H1 (cell line): Measurements from ENCODE around the gene FSTL4. TPM values are rescaled to one million over a fixed set of nuclear protein-coding genes. Genes with fewer than 3 reads are reported as not detected.

ENCODE experiments used
- CTCF ChIA-PET: fragments of 300-600 bp; sonication (Branson Sonifier 250); formaldehyde crosslinking; loops from one replicate; lab custom pipeline; 2021; ENCODE audit not compliant: partially characterized antibody; lab: Charles Lee
- POLR2A ChIA-PET: fragments of 300-600 bp; sonication (Branson Sonifier 250); formaldehyde crosslinking; loops from one replicate; lab custom pipeline; 2021; ENCODE audit warnings: inconsistent platforms; ENCODE audit not compliant: partially characterized antibody; lab: Charles Lee
- DNase-seq, 2 experiments: peaks; one replicate each; pipeline versions ENCODE4 v3.0.0 to v3.0.0-alpha.2; 2010 to 2022; ENCODE audit warnings: low spot score in 2 of 2, low read depth in 1 of 2, mixed read lengths in 1 of 2
- FAIRE-seq: peaks from 2 replicates; lab custom pipeline; 2011; peaks lifted over from hg19 to GRCh38; lab: Jason Lieb, UNC
- H2AFZ ChIP-seq: 2 replicates; pipeline ENCODE4 v1.8.1; 2012; ENCODE audit warnings: low read length, inconsistent platforms
- H2AK5ac ChIP-seq: 2 replicates; pipeline ENCODE4 v1.6.1; 2013; ENCODE audit warnings: low read depth, low read length
- H2BK120ac ChIP-seq: replicated peaks from 2 replicates; pipeline ENCODE3; 2013; ENCODE audit warnings: low read depth, low read length, inconsistent platforms
- H2BK12ac ChIP-seq: 2 replicates; pipeline ENCODE4 v1.6.1; 2013; ENCODE audit warnings: low read depth, low read length
- H2BK15ac ChIP-seq: 2 replicates; pipeline ENCODE4 v1.6.1; 2013; ENCODE audit warnings: low read length
- H2BK20ac ChIP-seq: 2 replicates; pipeline ENCODE4 v1.6.1; 2013; ENCODE audit warnings: low read length
- H2BK5ac ChIP-seq: 2 replicates; pipeline ENCODE4 v1.6.1; 2013; ENCODE audit warnings: low read depth, low read length
- H3K14ac ChIP-seq: 2 replicates; pipeline ENCODE4 v1.6.1; 2013; ENCODE audit warnings: inconsistent platforms; ENCODE audit not compliant: insufficient read length
- H3K18ac ChIP-seq: 2 replicates; pipeline ENCODE4 v1.6.1; 2013; ENCODE audit warnings: low read length; ENCODE audit errors: extremely low read depth
- H3K23ac ChIP-seq: 2 replicates; pipeline ENCODE4 v1.6.1; 2013; ENCODE audit warnings: inconsistent platforms; ENCODE audit not compliant: insufficient read length
- H3K23me2 ChIP-seq: 2 replicates; pipeline ENCODE4 v1.6.1; 2013; ENCODE audit warnings: low read depth, low read length
- H3K27ac ChIP-seq: 2 replicates; pipeline ENCODE4 v1.6.1; 2011; ENCODE audit warnings: low read depth, low read length, inconsistent platforms
- H3K27me3 ChIP-seq, 4 experiments: replicated peaks in 1 of 4; 1 replicate in 1 of 4; 2 replicates in 3 of 4; pipeline versions ENCODE4 v1.6.1 to v1.8.1; 2011 to 2013; ENCODE audit warnings: low read length in 3 of 4, mild to moderate bottlenecking in 3 of 4, inconsistent platforms in 2 of 4, mixed read lengths in 2 of 4, moderate library complexity in 1 of 4; ENCODE audit not compliant: control insufficient read depth in 3 of 4, insufficient read depth in 3 of 4; ENCODE audit errors: extremely low read depth in 1 of 4
- H3K36me3 ChIP-seq, 4 experiments: 2 replicates each; pipeline versions ENCODE4 v1.6.1 to v1.8.1; 2011 to 2013; ENCODE audit warnings: mild to moderate bottlenecking in 4 of 4, low read length in 3 of 4, moderate library complexity in 2 of 4, control low read depth in 1 of 4, inconsistent platforms in 1 of 4; ENCODE audit not compliant: insufficient read depth in 4 of 4, control insufficient read depth in 2 of 4
- H3K4ac ChIP-seq: replicated peaks from 2 replicates; pipeline ENCODE3; 2013; ENCODE audit warnings: low read length, low read depth, mixed read lengths, inconsistent platforms; ENCODE audit not compliant: insufficient read length
- H3K4me1 ChIP-seq, 4 experiments: replicated peaks in 1 of 4; 1 replicate in 1 of 4; 2 replicates in 3 of 4; pipeline versions ENCODE4 v1.6.1 to v1.8.1; 2011 to 2013; ENCODE audit warnings: low read length in 3 of 4, inconsistent platforms in 2 of 4, mixed read lengths in 1 of 4; ENCODE audit not compliant: insufficient read depth in 4 of 4, control insufficient read depth in 3 of 4
- H3K4me2 ChIP-seq, 2 experiments: 2 replicates each; pipeline versions ENCODE4 v1.6.1 to v1.8.1; 2011 to 2013; ENCODE audit warnings: low read depth in 2 of 2, low read length in 2 of 2, control low read depth in 1 of 2, inconsistent platforms in 1 of 2, mild to moderate bottlenecking in 1 of 2; ENCODE audit not compliant: insufficient read depth in 1 of 2
- H3K4me3 ChIP-seq, 4 experiments: fragments of 200-600, 300-600 bp in 1 of 4; sonication (generic), shearing (Covaris generic), sonication (Bioruptor Twin) in 1 of 4; 2 replicates each; pipeline versions ENCODE4 v1.5.1 to v1.8.1; 2011 to 2016; ENCODE audit warnings: low read length in 4 of 4, low read depth in 3 of 4, control low read depth in 2 of 4, inconsistent platforms in 2 of 4, mild to moderate bottlenecking in 2 of 4, mixed read lengths in 1 of 4, moderate library complexity in 1 of 4; ENCODE audit not compliant: insufficient read depth in 2 of 4; ENCODE audit errors: extremely low read depth in 1 of 4
- H3K56ac ChIP-seq: replicated peaks from 2 replicates; pipeline ENCODE3; 2013; ENCODE audit warnings: low read depth, mild to moderate bottlenecking, mixed read lengths, low read length, inconsistent platforms; ENCODE audit not compliant: insufficient read length
- H3K79me1 ChIP-seq: 2 replicates; pipeline ENCODE4 v1.6.1; 2013; ENCODE audit warnings: low read depth, low read length, control low read depth
- H3K79me2 ChIP-seq, 2 experiments: 2 replicates each; pipeline versions ENCODE4 v1.6.1 to v1.8.1; 2012 to 2013; ENCODE audit warnings: low read length in 2 of 2, mild to moderate bottlenecking in 2 of 2, inconsistent platforms in 1 of 2; ENCODE audit not compliant: insufficient read depth in 2 of 2, control insufficient read depth in 1 of 2
- H3K9ac ChIP-seq, 4 experiments: replicated peaks in 1 of 4; 1 replicate in 1 of 4; 2 replicates in 3 of 4; pipeline versions ENCODE4 v1.6.1 to v1.8.1; 2011 to 2013; ENCODE audit warnings: low read depth in 3 of 4, low read length in 3 of 4, control low read depth in 2 of 4, mild to moderate bottlenecking in 2 of 4, moderate library complexity in 2 of 4, inconsistent platforms in 1 of 4; ENCODE audit errors: extremely low read depth in 1 of 4
- H3K9me3 ChIP-seq, 2 experiments: 2 replicates each; pipeline versions ENCODE4 v1.6.1 to v1.8.1; 2012 to 2013; ENCODE audit warnings: mild to moderate bottlenecking in 2 of 2, moderate library complexity in 2 of 2, control low read depth in 1 of 2, inconsistent platforms in 1 of 2, low read depth in 1 of 2, low read length in 1 of 2, mixed read lengths in 1 of 2; ENCODE audit not compliant: insufficient read depth in 2 of 2
- H4K20me1 ChIP-seq, 2 experiments: replicated peaks in 1 of 2; 2 replicates each; pipeline versions ENCODE3 to v1.8.1; 2011 to 2013; ENCODE audit warnings: inconsistent platforms in 2 of 2, low read length in 2 of 2, mild to moderate bottlenecking in 1 of 2; ENCODE audit not compliant: insufficient read depth in 2 of 2, control insufficient read depth in 1 of 2
- H4K5ac ChIP-seq: 2 replicates; pipeline ENCODE4 v1.6.1; 2013; ENCODE audit warnings: low read length, low read depth, mixed read lengths, inconsistent platforms; ENCODE audit not compliant: insufficient read length
- H4K8ac ChIP-seq: 2 replicates; pipeline ENCODE4 v1.8.0; 2013; ENCODE audit warnings: mild to moderate bottlenecking, moderate library complexity, low read length, inconsistent platforms; ENCODE audit not compliant: insufficient read depth; ENCODE audit errors: extremely low read depth
- H4K91ac ChIP-seq: replicated peaks from 2 replicates; pipeline ENCODE3; 2013; ENCODE audit warnings: low read length, mixed read lengths, inconsistent platforms; ENCODE audit not compliant: insufficient read length
- BRCA1 ChIP-seq: IDR thresholded peaks from 2 replicates; pipeline ENCODE4 v1.6.1; 2012; ENCODE audit warnings: low read depth, low read length, improper control_type of control experiment
- CBX5 ChIP-seq: fragments of 300-800, 300-1000 bp; sonication (generic); IDR thresholded peaks from 2 replicates; pipeline ENCODE4 v1.7.1; 2016; ENCODE audit warnings: antibody characterized with exemption, low read length, low read depth
- CEBPB ChIP-seq: IDR thresholded peaks from 2 replicates; pipeline ENCODE4 v1.6.1; 2012; ENCODE audit warnings: low read depth, low read length
- GABPA ChIP-seq: IDR thresholded peaks from 2 replicates; pipeline ENCODE4 v1.6.1; 2011; ENCODE audit warnings: mild to moderate bottlenecking, low read length, moderate library complexity, borderline replicate concordance; ENCODE audit not compliant: insufficient read depth
- MAFK ChIP-seq: IDR thresholded peaks from 2 replicates; pipeline ENCODE4 v1.6.1; 2012; ENCODE audit warnings: low read depth, mild to moderate bottlenecking, improper control_type of control experiment, low read length
- POU5F1 ChIP-seq: IDR thresholded peaks from 2 replicates; pipeline ENCODE4 v1.6.1; 2011; ENCODE audit warnings: low read depth, mild to moderate bottlenecking, low read length, moderate library complexity
- SIX5 ChIP-seq: IDR thresholded peaks from 2 replicates; pipeline ENCODE4 v1.6.1; 2011; ENCODE audit warnings: mild to moderate bottlenecking, low read depth, low read length
- SP2 ChIP-seq: IDR thresholded peaks from 2 replicates; pipeline ENCODE4 v1.6.1; 2012; ENCODE audit warnings: mild to moderate bottlenecking, low read length, inconsistent platforms
- WGBS, 2 experiments: shearing (Covaris generic) in 1 of 2; methylation state at CpG; one replicate each; pipeline versions ENCODE4 v1.1.6 to v1.1.7; 2013 to 2015; ENCODE audit warnings: low lambda C conversion rate in 2 of 2, mixed read lengths in 2 of 2, inconsistent platforms in 1 of 2, low coverage in 1 of 2, missing lambda C conversion rate in 1 of 2; ENCODE audit not compliant: insufficient replicate concordance in 2 of 2, insufficient coverage in 1 of 2, insufficient read length in 1 of 2; ENCODE audit errors: extremely low coverage in 1 of 2, missing lambda C conversion rate in 1 of 2; 5-methylcytosine and 5-hydroxymethylcytosine counted together
- polyA plus RNA-seq, 7 experiments: library from polyadenylated mRNA; depleted of rRNA in 3 of 7; stranded (reverse) in 5 of 7; unstranded in 2 of 7; fragments of >200 nt in 5 of 7; fragments of 200-250 nt in 2 of 7; gene quantifications; 1 replicate in 5 of 7; 2 replicates in 1 of 7; 4 replicates in 1 of 7; pipeline versions ENCODE4 v1.2.1 to v1.2.3, GENCODE V29; 2011 to 2013; ENCODE audit warnings: missing spikeins in 2 of 7, mixed read lengths in 2 of 7
- total RNA-seq: library from RNA; stranded (reverse); fragmentation: NEBNext Ultra II Directional; extraction: Animal tissue kit (Norgen Biotek cat#: 25700); gene quantifications from 2 replicates; pipeline ENCODE4 v1.2.1, GENCODE V29; 2021
- TF ChIP-seq, protein P1 (sequence below), 3 experiments: IDR thresholded peaks; 1 replicate in 2 of 3; 2 replicates in 1 of 3; pipeline versions ENCODE4 v1.5.1 to v1.6.1; 2011; ENCODE audit warnings: low read length in 3 of 3, mild to moderate bottlenecking in 3 of 3, inconsistent platforms in 2 of 3, low read depth in 1 of 3, moderate library complexity in 1 of 3; ENCODE audit not compliant: insufficient read depth in 1 of 3; ENCODE audit errors: control extremely low read depth in 1 of 3
- TF ChIP-seq, protein P2 (sequence below): IDR thresholded peaks from 2 replicates; pipeline ENCODE4 v1.6.1; 2012; ENCODE audit warnings: inconsistent platforms

FSTL4 gene
- total and polyA plus RNA-seq, 2 of the 8 experiments (the other 6 are each of a cell fraction or from before 2014, with no cell fraction given), result 3.1 to 4.1 TPM

DNA sequence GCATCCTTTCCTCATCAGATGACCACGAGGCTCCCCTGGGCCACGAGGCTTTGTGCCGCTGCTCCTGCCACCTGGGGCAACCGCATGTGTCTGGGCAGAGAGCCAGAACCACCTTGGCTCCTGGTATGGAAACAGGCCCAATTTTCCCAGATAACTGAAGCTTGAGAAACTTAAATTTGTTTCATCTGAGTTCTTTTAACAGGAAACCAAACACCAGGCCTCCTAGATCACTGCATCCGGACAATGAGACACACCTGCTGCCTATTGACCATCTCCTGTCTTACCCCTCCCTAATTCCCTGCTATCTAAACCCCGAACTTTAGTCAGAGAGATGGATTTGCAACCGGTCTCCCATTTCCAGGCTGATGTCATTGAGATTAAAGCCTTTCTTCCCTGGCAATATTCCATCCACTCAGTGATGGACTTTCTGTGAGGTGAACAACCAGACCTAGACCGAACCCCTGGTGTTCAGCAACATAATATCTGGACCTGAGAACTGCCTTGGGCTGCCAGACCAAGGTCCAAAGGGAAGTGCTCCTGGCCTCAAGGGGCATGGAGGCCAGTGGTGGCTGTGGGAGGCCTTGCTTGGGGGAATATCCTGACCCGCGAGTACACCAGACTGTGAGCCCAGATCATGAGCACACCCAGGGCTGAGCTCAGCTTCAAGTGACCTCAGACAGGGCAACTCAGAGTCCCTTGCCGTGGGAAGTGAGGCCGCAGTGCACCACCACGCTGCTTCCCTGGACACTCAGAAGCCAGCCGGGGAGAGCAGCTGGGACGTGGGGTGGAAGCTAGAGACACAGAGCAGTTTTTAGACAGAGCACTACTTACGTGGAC, 360.8 kb downstream of the FSTL4 start:
- Histone ChIP-seq H3K27me3 (no peaks in the 10 kb centered on the region), H3K4me3 (peak overlapping the region in 1 of 4 experiments; percentile 25; a peak in 3 of 8 replicates), H2BK120ac (no peak overlapping the region), H2AFZ (peak overlapping the region; percentile 54; the same call in 1 of the 2 replicates), H3K4me2 (peak overlapping the region; percentile 43 to 57; a peak in 3 of 4 replicates), H3K23me2 (no peaks in the 10 kb centered on the region), H4K5ac (peak overlapping the region; percentile 13), H3K23ac (no peak overlapping the region), H3K4ac (no peak overlapping the region), H3K79me2 (no peaks in the 10 kb centered on the region), H2AK5ac (no peak overlapping the region), H3K36me3 (no peaks in the 10 kb centered on the region), H2BK20ac (no peak overlapping the region), H2BK12ac (no peak overlapping the region), H2BK5ac (peak overlapping the region; percentile 68; the same call in 1 of the 2 replicates), H3K56ac (no peak overlapping the region), H3K79me1 (no peaks in the 10 kb centered on the region), H4K20me1 (no peaks in the 10 kb centered on the region), H3K9me3 (no peaks in the 10 kb centered on the region), H3K14ac (no peak overlapping the region), H4K8ac (no peak overlapping the region), H3K9ac (no peak overlapping the region), H4K91ac (peak overlapping the region; percentile 87), H3K4me1 (peaks cover 0 to 4% (median 0%) of the 10 kb centered on the region in 4 experiments; a peak in 1 of 7 replicates), H2BK15ac (no peak overlapping the region), H3K18ac (no peak overlapping the region), H3K27ac (no peak overlapping the region)
- DNase-seq (no peak), FAIRE-seq (no peak)
- ChIA-PET CTCF (interaction anchor here (0.9 to 8.7 kb wide), 5 partner anchors 15 to 137 kb away, joined by 3 to 150 read pairs (median 37); no protein-coding TSS in a partner anchor), POLR2A (no interaction called here)
- 89% methylated on average over 16 of the region's 16 CpGs; no CpG with 5 or more reads in 1 of the 2 experiments for WGBS, 2 experiments
- TF ChIP-seq CEBPB (no peak), GABPA (no peak), MAFK (no peak), SIX5 (no peak), SP2 (no peak), CBX5 (no peak), POU5F1 (no peak), BRCA1 (no peak)
- TF ChIP-seq, protein P1, sequence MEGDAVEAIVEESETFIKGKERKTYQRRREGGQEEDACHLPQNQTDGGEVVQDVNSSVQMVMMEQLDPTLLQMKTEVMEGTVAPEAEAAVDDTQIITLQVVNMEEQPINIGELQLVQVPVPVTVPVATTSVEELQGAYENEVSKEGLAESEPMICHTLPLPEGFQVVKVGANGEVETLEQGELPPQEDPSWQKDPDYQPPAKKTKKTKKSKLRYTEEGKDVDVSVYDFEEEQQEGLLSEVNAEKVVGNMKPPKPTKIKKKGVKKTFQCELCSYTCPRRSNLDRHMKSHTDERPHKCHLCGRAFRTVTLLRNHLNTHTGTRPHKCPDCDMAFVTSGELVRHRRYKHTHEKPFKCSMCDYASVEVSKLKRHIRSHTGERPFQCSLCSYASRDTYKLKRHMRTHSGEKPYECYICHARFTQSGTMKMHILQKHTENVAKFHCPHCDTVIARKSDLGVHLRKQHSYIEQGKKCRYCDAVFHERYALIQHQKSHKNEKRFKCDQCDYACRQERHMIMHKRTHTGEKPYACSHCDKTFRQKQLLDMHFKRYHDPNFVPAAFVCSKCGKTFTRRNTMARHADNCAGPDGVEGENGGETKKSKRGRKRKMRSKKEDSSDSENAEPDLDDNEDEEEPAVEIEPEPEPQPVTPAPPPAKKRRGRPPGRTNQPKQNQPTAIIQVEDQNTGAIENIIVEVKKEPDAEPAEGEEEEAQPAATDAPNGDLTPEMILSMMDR (IDR thresholded peaks at IDR 0.05; ENCODE audit: control extremely low read depth in 1 of 3, insufficient read depth in 1 of 3, low read depth in 1 of 3, low read length in 3 of 3), result no peak
- TF ChIP-seq, protein P2, sequence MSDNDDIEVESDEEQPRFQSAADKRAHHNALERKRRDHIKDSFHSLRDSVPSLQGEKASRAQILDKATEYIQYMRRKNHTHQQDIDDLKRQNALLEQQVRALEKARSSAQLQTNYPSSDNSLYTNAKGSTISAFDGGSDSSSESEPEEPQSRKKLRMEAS, result no peak
